Astrocyte (in vitro differentiated cells and primary cell): ENCODE results near the gene CRAT. TPM values are rescaled to one million over a fixed set of nuclear protein-coding genes. Genes with fewer than 3 reads are reported as not detected.

ENCODE experiments used
- DNase-seq: peaks from one replicate; pipeline ENCODE4 v3.0.0-alpha.2; 2010; ENCODE audit warnings: low read depth
- FAIRE-seq: peaks from 2 replicates; lab custom pipeline; 2011; peaks lifted over from hg19 to GRCh38; lab: Jason Lieb, UNC
- H2AFZ ChIP-seq: 2 replicates; pipeline ENCODE4 v1.6.0; 2012; ENCODE audit warnings: low read depth, low read length, inconsistent platforms
- H3K27ac ChIP-seq: 2 replicates; pipeline ENCODE4 v1.5.1; 2011; ENCODE audit warnings: low read depth, low read length, inconsistent platforms
- H3K27me3 ChIP-seq: 2 replicates; pipeline ENCODE4 v1.6.0; 2011; ENCODE audit warnings: low read length, inconsistent platforms; ENCODE audit not compliant: insufficient read depth
- H3K36me3 ChIP-seq: 2 replicates; pipeline ENCODE4 v1.5.1; 2011; ENCODE audit warnings: low read length, inconsistent platforms; ENCODE audit not compliant: insufficient read depth
- H3K4me1 ChIP-seq: 2 replicates; pipeline ENCODE4 v1.5.1; 2011; ENCODE audit warnings: low read length, inconsistent platforms; ENCODE audit not compliant: insufficient read depth
- H3K4me2 ChIP-seq: 2 replicates; pipeline ENCODE4 v1.6.0; 2012; ENCODE audit warnings: low read length, inconsistent platforms
- H3K4me3 ChIP-seq: 2 replicates; pipeline ENCODE4 v1.5.1; 2011; ENCODE audit warnings: low read depth, mild to moderate bottlenecking, low read length, inconsistent platforms; ENCODE audit not compliant: insufficient read depth
- H3K79me2 ChIP-seq: 2 replicates; pipeline ENCODE4 v1.6.0; 2012; ENCODE audit warnings: mild to moderate bottlenecking, low read length, inconsistent platforms; ENCODE audit not compliant: insufficient read depth
- H3K9ac ChIP-seq: 2 replicates; pipeline ENCODE4 v1.6.0; 2012; ENCODE audit warnings: mild to moderate bottlenecking, low read length, inconsistent platforms
- H3K9me3 ChIP-seq: 2 replicates; pipeline ENCODE4 v1.5.1; 2012; ENCODE audit warnings: low read depth, mild to moderate bottlenecking, low read length, inconsistent platforms; ENCODE audit not compliant: insufficient read depth
- H4K20me1 ChIP-seq: 2 replicates; pipeline ENCODE4 v1.6.0; 2012; ENCODE audit warnings: low read length, inconsistent platforms; ENCODE audit not compliant: insufficient read depth
- H3K27ac Mint-ChIP-seq: one replicate; pipeline ENCODE4 v1.8.0; 2021; ENCODE audit warnings: mild to moderate bottlenecking, mixed read lengths; ENCODE audit not compliant: unreplicated experiment
- H3K27me3 Mint-ChIP-seq: one replicate; pipeline ENCODE4 v1.8.0; 2021; ENCODE audit warnings: low read depth, mixed read lengths; ENCODE audit not compliant: unreplicated experiment
- H3K36me3 Mint-ChIP-seq: one replicate; pipeline ENCODE4 v1.8.0; 2021; ENCODE audit warnings: low read depth, mixed read lengths; ENCODE audit not compliant: unreplicated experiment
- H3K4me1 Mint-ChIP-seq: one replicate; pipeline ENCODE4 v1.8.0; 2021; ENCODE audit warnings: low read depth, mixed read lengths; ENCODE audit not compliant: unreplicated experiment
- H3K4me3 Mint-ChIP-seq: one replicate; pipeline ENCODE4 v1.8.0; 2021; ENCODE audit warnings: mild to moderate bottlenecking, moderate library complexity, mixed read lengths; ENCODE audit not compliant: unreplicated experiment
- H3K9me3 Mint-ChIP-seq: one replicate; pipeline ENCODE4 v1.8.0; 2021; ENCODE audit warnings: mild to moderate bottlenecking, mixed read lengths; ENCODE audit not compliant: unreplicated experiment
- CTCF ChIP-seq: IDR thresholded peaks from 2 replicates; pipeline ENCODE4 v1.5.1; 2011; ENCODE audit warnings: low read depth, mild to moderate bottlenecking, inconsistent platforms, low read length, moderate library complexity; ENCODE audit not compliant: insufficient read depth
- EZH2 ChIP-seq: IDR thresholded peaks from 2 replicates; pipeline ENCODE4 v1.6.1; 2012; ENCODE audit warnings: mild to moderate bottlenecking, low read length, inconsistent platforms; ENCODE audit not compliant: insufficient read depth
- total RNA-seq: library from RNA; stranded (reverse); gene quantifications from 2 replicates; pipeline ENCODE4 v1.2.1, GENCODE V29; 2021

CRAT gene
- total RNA-seq, 1 donor from 2014 or later: 21.2 TPM

DNA sequence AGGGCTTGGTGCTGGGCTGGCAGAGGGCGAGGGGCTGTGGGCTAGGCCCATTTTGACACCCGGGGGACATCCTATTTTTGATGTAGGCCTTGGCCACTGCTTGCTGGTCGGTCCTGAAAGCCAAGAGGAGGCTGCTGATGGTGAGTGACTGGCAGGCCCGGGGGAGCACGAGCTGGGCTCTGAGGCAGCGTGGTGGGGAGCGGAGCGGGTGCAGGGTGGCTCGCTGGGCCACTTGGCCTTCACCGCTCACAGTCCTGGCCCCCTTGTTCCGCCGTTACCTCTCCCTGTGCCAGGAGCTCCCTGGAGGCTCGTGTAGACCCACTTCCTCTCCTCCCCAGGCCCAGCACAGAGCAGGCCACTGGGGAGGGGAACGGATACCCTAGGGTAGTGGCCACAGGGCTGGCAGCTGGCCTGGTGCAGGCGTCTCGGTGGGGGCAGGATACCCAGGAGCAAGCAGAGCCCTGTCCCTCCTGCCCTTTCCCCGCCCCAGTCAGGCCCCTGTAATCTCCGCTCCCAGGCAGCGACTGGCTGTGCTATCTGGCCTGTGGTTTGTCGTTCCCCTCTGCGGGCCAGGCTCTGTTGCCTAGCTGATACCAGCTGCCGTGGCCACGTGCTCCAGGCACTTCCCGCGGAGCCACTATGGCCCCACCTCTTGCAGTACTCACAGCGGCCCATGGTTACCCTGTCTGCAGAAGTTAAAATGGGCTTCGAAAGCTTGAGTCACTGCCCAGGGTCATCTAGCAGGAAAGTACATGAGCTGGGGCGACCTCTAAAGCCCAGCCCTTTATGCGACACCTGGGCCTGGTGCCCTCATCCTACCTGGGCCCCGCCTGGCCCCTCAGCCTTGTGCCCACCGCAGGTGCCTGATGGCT is 41.4 kb downstream of the CRAT start:
- peaks cover 5% of the 10 kb centered on the region for H3K36me3 ChIP-seq
- Mint-ChIP-seq H3K27ac (no peak overlapping the region), H3K36me3 (peaks cover 15% of the 10 kb centered on the region)

GRCh38 chr9:129068110-129068509 is 42.5 kb downstream of the CRAT start:
- Histone ChIP-seq H3K4me2 (no peak overlapping the region), H3K4me1 (no peaks in the 10 kb centered on the region), H3K27me3 (no peaks in the 10 kb centered on the region), H3K9me3 (no peaks in the 10 kb centered on the region), H4K20me1 (no peaks in the 10 kb centered on the region), H3K9ac (no peak overlapping the region), H3K4me3 (no peak overlapping the region), H2AFZ (no peak overlapping the region), H3K79me2 (no peaks in the 10 kb centered on the region), H3K27ac (no peak overlapping the region), H3K36me3 (peaks cover 5% of the 10 kb centered on the region)
- no peaks in the 10 kb centered on the region for H3K9me3 Mint-ChIP-seq
- no peaks in the 10 kb centered on the region for H3K4me1 Mint-ChIP-seq
- DNase-seq (no peak), FAIRE-seq (no peak)
- H3K36me3 Mint-ChIP-seq: peaks cover 15% of the 10 kb centered on the region
- H3K4me3 Mint-ChIP-seq: no peak overlapping the region
- TF ChIP-seq CTCF (no peak), EZH2 (no peak)
- H3K27me3 Mint-ChIP-seq: no peaks in the 10 kb centered on the region
- no peak overlapping the region for H3K27ac Mint-ChIP-seq

More for the DNA sequence above, 41.4 kb downstream of the CRAT start:
- FAIRE-seq: no peak
- Histone ChIP-seq H3K9me3 (no peaks in the 10 kb centered on the region), H3K9ac (no peak overlapping the region), H3K4me3 (no peak overlapping the region), H2AFZ (no peak overlapping the region), H3K79me2 (no peaks in the 10 kb centered on the region), H3K4me2 (no peak overlapping the region), H3K4me1 (no peaks in the 10 kb centered on the region), H3K27me3 (no peaks in the 10 kb centered on the region), H3K27ac (no peak overlapping the region), H4K20me1 (no peaks in the 10 kb centered on the region)
- no peak overlapping the region for H3K4me3 Mint-ChIP-seq
- no peaks in the 10 kb centered on the region for H3K27me3 Mint-ChIP-seq
- no peaks in the 10 kb centered on the region for H3K4me1 Mint-ChIP-seq
- no peak for DNase-seq
- TF ChIP-seq CTCF: no peak
- no peak for TF ChIP-seq EZH2
- no peaks in the 10 kb centered on the region for H3K9me3 Mint-ChIP-seq

DNA sequence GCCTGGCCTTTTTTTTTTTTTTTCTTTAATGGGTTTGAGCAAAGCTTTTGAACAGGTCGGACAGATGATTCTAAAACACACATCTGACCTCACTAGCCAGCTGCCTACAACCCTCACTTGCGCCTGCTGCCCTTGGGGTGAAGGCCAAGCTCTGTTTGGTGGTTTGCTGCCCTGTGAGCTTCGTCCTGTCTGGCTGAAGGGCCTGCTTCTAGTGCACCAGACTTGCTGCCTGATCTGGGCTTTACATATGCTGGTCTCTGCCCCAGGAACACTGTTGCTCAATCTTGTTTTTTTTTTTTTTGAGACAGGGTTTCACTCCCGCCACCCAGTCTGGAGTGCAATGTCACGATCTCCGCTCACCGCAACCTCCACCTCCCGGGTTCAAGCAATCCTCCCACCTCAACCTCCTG is 46.1 kb downstream of the CRAT start:
- no peak for TF ChIP-seq EZH2
- TF ChIP-seq CTCF: no peak
- no peaks in the 10 kb centered on the region for H3K9me3 Mint-ChIP-seq
- H4K20me1 ChIP-seq: no peaks in the 10 kb centered on the region
- H3K4me3 ChIP-seq: no peak overlapping the region
- H3K9me3 ChIP-seq: no peaks in the 10 kb centered on the region
- no peaks in the 10 kb centered on the region for H3K27me3 Mint-ChIP-seq
- H3K27ac Mint-ChIP-seq: no peak overlapping the region
- H3K27me3 ChIP-seq: no peaks in the 10 kb centered on the region
- no peak overlapping the region for H3K4me2 ChIP-seq
- H3K4me3 Mint-ChIP-seq: no peak overlapping the region
- DNase-seq: no peak
- no peak for FAIRE-seq
- H3K4me1 ChIP-seq: peaks cover 4% of the 10 kb centered on the region
- H3K4me1 Mint-ChIP-seq: no peaks in the 10 kb centered on the region
- H3K36me3 ChIP-seq: peaks cover 5% of the 10 kb centered on the region
- no peak overlapping the region for H3K9ac ChIP-seq
- H2AFZ ChIP-seq: no peak overlapping the region
- H3K79me2 ChIP-seq: no peaks in the 10 kb centered on the region
- H3K36me3 Mint-ChIP-seq: peaks cover 19% of the 10 kb centered on the region
- no peak overlapping the region for H3K27ac ChIP-seq
